Measurements from ENCODE around the gene TEK.

The TEK gene

GRCh38 chr9:27157097-27157496, 48.1 kb downstream of the TEK start:
- H3K4me1 ChIP-seq (ENCODE audit: control insufficient read depth, insufficient read depth, low read length): no peaks in the 10 kb centered on the region
- no peaks in the 10 kb centered on the region for H3K9me3 ChIP-seq (ENCODE audit: control insufficient read depth, insufficient read depth, low read depth, low read length)
- no peak for TF ChIP-seq ZNF202 (tag by site-specific recombination; IDR thresholded peaks at IDR 0.05; ENCODE audit: borderline replicate concordance)
- no peak for TF ChIP-seq ZNF23 (tag by site-specific recombination; IDR thresholded peaks at IDR 0.05; ENCODE audit: borderline replicate concordance)
- TF ChIP-seq ZNF658 (tag by site-specific recombination; IDR thresholded peaks at IDR 0.05): no peak
- no peak for TF ChIP-seq ZNF140 (tag by site-specific recombination; IDR thresholded peaks at IDR 0.05)
- no peak for TF ChIP-seq ZBTB11 (tag by site-specific recombination; conservative IDR thresholded peaks at IDR 0.05; ENCODE audit: low read depth)
- TF ChIP-seq ZNF426 (tag by site-specific recombination; IDR thresholded peaks at IDR 0.05): no peak
- no peak for TF ChIP-seq ATF2 (tag by site-specific recombination; IDR thresholded peaks at IDR 0.05; ENCODE audit: low read depth)
- no peak for TF ChIP-seq ZSCAN5A (tag by site-specific recombination; IDR thresholded peaks at IDR 0.05)
- no peak for TF ChIP-seq ZNF146 (tag by site-specific recombination; IDR thresholded peaks at IDR 0.05)
- no peak for TF ChIP-seq INSM2 (tag by site-specific recombination; IDR thresholded peaks at IDR 0.05)
- no peak for TF ChIP-seq ZNF175 (tag by site-specific recombination; IDR thresholded peaks at IDR 0.05)
- TF ChIP-seq ZNF155 (tag by site-specific recombination; IDR thresholded peaks at IDR 0.05): no peak
- no peak for TF ChIP-seq ZNF521 (tag by site-specific recombination; IDR thresholded peaks at IDR 0.05)
- no peak for TF ChIP-seq HIC1 (tag by site-specific recombination; IDR thresholded peaks at IDR 0.05)
- TF ChIP-seq ZNF510 (tag by site-specific recombination; IDR thresholded peaks at IDR 0.05; ENCODE audit: insufficient replicate concordance): no peak
- no peak for TF ChIP-seq ZBTB6 (tag by site-specific recombination; IDR thresholded peaks at IDR 0.05)
- TF ChIP-seq ZNF248 (tag by site-specific recombination; IDR thresholded peaks at IDR 0.05): no peak
- H3K36me3 ChIP-seq (ENCODE audit: control insufficient read depth in 2 of 2, insufficient read depth in 1 of 2, low read length in 2 of 2): no peaks in the 10 kb centered on the region
- ChIA-PET POLR2A (no interaction called here), CTCF (no interaction called here)
- no peak overlapping the region for H3K4me3 ChIP-seq (ENCODE audit: low read depth, low read length)
- no peak overlapping the region for H3K27ac ChIP-seq (ENCODE audit: extremely low read depth, low read depth, low read length)

Data from HEK293 (cell line).